Measurements from ENCODE around the gene CSMD2. TPM values are rescaled to one million over a fixed set of nuclear protein-coding genes. Genes with fewer than 3 reads are reported as not detected.

Gene CSMD2
- polyA plus RNA-seq, 1 experiment, result 2.3 TPM

- TF ChIP-seq CTCF (IDR thresholded peaks at IDR 0.05; ENCODE audit: low read depth, low read length), result no peak
- no peak overlapping the region for H3K4me3 ChIP-seq (ENCODE audit: low read depth, low read length)
- no peak overlapping the region for H3K27ac ChIP-seq (ENCODE audit: low read depth, low read length)
- peaks cover 4% of the 10 kb centered on the region for H3K27me3 ChIP-seq (ENCODE audit: control insufficient read depth, insufficient read depth, low read length)
- peaks cover 5% of the 10 kb centered on the region; the same call in 1 of the 2 replicates for H3K9me3 ChIP-seq (ENCODE audit: control insufficient read depth, insufficient read depth, low read length)
- DNase-seq (ENCODE audit: low read depth, low spot score), result no peak
- CTCF ChIA-PET, result no interaction called here
- POLR2A ChIA-PET, result no interaction called here
These were observed 341.2 kb downstream of the CSMD2 start for GRCh38 chr1:33823830-33824229.

- H3K27ac ChIP-seq (ENCODE audit: low read depth, low read length), result no peak overlapping the region
- H3K9me3 ChIP-seq (ENCODE audit: control insufficient read depth, insufficient read depth, low read length), result peaks cover 5% of the 10 kb centered on the region; the same call in 1 of the 2 replicates
- no peak for TF ChIP-seq CTCF (IDR thresholded peaks at IDR 0.05; ENCODE audit: low read depth, low read length)
- ChIA-PET POLR2A (no interaction called here), CTCF (no interaction called here)
- no peak for DNase-seq (ENCODE audit: low read depth, low spot score)
- peaks cover 4% of the 10 kb centered on the region for H3K27me3 ChIP-seq (ENCODE audit: control insufficient read depth, insufficient read depth, low read length)
- no peak overlapping the region for H3K4me3 ChIP-seq (ENCODE audit: low read depth, low read length)
These were observed 341.6 kb downstream of the CSMD2 start for GRCh38 chr1:33823401-33823800.

GRCh38 chr1:33822396-33822795 lies 342.6 kb downstream of the CSMD2 start:
- POLR2A ChIA-PET, result no interaction called here
- CTCF ChIA-PET, result no interaction called here
- Histone ChIP-seq H3K27ac (ENCODE audit: low read depth, low read length) (no peak overlapping the region), H3K9me3 (ENCODE audit: control insufficient read depth, insufficient read depth, low read length) (peaks cover 5% of the 10 kb centered on the region; the same call in 1 of the 2 replicates), H3K27me3 (ENCODE audit: control insufficient read depth, insufficient read depth, low read length) (peaks cover 4% of the 10 kb centered on the region), H3K4me3 (ENCODE audit: low read depth, low read length) (no peak overlapping the region)
- DNase-seq (ENCODE audit: low read depth, low spot score), result no peak
- TF ChIP-seq CTCF (IDR thresholded peaks at IDR 0.05; ENCODE audit: low read depth, low read length), result no peak

GRCh38 chr1:33821291-33821690 lies 343.7 kb downstream of the CSMD2 start:
- TF ChIP-seq CTCF (IDR thresholded peaks at IDR 0.05; ENCODE audit: low read depth, low read length), result no peak
- DNase-seq (ENCODE audit: low read depth, low spot score), result no peak
- ChIA-PET CTCF (no interaction called here), POLR2A (no interaction called here)
- Histone ChIP-seq H3K27me3 (ENCODE audit: control insufficient read depth, insufficient read depth, low read length) (peaks cover 4% of the 10 kb centered on the region), H3K9me3 (ENCODE audit: control insufficient read depth, insufficient read depth, low read length) (peaks cover 5% of the 10 kb centered on the region; the same call in 1 of the 2 replicates), H3K4me3 (ENCODE audit: low read depth, low read length) (no peak overlapping the region), H3K27ac (ENCODE audit: low read depth, low read length) (no peak overlapping the region)

GRCh38 chr1:33820804-33821203 lies 344.2 kb downstream of the CSMD2 start:
- DNase-seq (ENCODE audit: low read depth, low spot score), result no peak
- Histone ChIP-seq H3K27ac (ENCODE audit: low read depth, low read length) (no peak overlapping the region), H3K4me3 (ENCODE audit: low read depth, low read length) (no peak overlapping the region), H3K27me3 (ENCODE audit: control insufficient read depth, insufficient read depth, low read length) (peaks cover 4% of the 10 kb centered on the region), H3K9me3 (ENCODE audit: control insufficient read depth, insufficient read depth, low read length) (peaks cover 5% of the 10 kb centered on the region; the same call in 1 of the 2 replicates)
- ChIA-PET POLR2A (no interaction called here), CTCF (no interaction called here)
- no peak for TF ChIP-seq CTCF (IDR thresholded peaks at IDR 0.05; ENCODE audit: low read depth, low read length)
